Stimulated activated CD8-positive, alpha-beta memory T cell treated with anti-CD3 and anti-CD28 coated beads, Interleukin-4, amount 100 ng/mL, for 4 hours (primary cell): ENCODE data around the gene FIZ1.
"Not testable (repeated sequence)": the region's sequence is repeated elsewhere in the genome, so short reads cannot be mapped to it uniquely, and the experiment has no call there.

Experiments used
- DNase-seq, 2 donors: peaks; one replicate each; pipeline ENCODE4 v3.0.0-alpha.2; 2020; ENCODE audit warnings: low read depth in 2 of 2, low spot score in 1 of 2

Gene FIZ1

GRCh38 chr19:55578761-55579747 is 20.3 kb downstream of the FIZ1 start:
- DNase-seq, result no peak

DNA sequence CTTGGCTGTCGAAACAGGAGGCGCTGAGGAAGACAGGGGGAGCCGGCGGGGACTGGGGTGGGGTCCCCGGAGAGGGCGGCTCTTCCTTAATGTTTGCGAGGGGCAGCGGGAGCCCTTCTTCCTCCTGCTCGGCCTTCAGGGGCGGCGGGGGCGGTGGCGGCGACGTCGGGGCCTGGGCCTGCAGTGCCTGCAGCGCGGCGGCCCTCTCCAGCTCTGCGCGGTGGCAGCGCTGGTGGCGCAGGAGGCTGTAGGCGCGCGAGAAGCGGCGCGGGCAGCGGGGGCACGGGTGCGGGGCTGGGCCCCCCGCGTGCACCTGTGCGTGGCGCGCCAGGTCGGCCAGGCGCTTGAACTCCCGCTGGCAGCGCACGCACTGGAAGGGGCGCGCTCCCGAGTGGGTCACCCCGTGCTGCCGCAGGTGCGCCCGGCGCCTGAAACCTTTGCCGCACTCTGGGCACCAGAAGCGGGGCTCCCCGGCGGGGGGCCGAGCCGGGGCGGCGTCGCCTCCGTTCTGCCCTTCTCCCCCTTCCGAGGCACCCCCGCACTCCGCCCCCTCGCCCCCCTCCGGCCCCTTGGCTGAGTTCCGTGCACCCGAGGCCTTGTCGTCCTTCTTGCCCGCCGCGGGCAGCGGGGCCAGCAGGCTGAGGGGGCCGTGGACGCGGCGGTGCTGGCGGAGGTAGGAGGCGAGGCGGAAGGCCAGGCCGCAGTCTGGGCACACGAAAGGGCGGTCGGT is 21.1 kb downstream of the FIZ1 start:
- DNase-seq, result no peak

DNA sequence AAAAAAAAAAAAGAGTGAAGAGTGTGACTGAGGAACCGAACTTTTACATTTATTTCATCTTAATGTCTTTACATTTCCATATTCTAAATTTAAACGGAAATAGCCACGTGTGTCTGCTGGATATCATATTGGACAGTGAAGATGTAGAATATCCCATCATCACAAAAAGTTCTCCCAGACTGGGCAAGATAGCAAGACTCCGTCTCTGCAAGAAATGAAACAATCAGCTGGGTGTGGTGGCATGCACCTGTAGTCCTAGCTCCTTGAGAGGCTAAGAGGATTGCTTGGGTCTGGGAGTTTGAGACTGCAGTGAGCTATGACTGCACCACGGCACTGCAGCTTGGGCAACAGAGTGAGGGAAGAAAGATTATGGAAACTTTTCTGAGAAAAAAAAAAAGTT is 22.6 kb downstream of the FIZ1 start:
- DNase-seq, result no peak

DNA sequence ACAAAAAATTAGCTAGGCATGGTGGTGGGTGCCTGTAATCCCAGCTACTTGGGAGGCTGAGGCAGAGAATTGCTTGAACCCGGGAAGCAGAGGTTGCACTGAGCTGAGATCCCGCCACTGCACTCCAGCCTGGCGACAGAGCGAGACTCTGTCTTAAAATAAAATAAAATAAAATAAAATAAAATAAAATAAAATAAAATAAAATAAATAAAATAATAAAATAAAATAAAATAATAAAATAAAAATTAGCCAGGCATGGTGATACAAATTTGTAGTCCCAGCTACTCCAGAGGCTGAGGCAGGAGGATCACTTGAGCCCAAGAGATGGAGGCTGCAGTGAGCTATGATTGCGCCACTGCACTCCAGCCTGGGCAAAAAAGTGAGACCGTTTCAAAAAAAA is 25.4 kb downstream of the FIZ1 start:
- DNase-seq, result not testable (repeated sequence)

GRCh38 chr19:55569477-55569876 is 29.8 kb downstream of the FIZ1 start:
- DNase-seq, result not testable (repeated sequence)

- DNase-seq, result no peak
Observed at GRCh38 chr19:55567708-55568328, 31.5 kb downstream of the FIZ1 start.

GRCh38 chr19:55566823-55567222 is 32.5 kb downstream of the FIZ1 start:
- no peak for DNase-seq

- no peak for DNase-seq
Observed at GRCh38 chr19:55563261-55563690, 36.0 kb downstream of the FIZ1 start.

GRCh38 chr19:55559684-55560083 is 39.6 kb downstream of the FIZ1 start:
- DNase-seq, result no peak

GRCh38 chr19:55554741-55555152 is 44.6 kb downstream of the FIZ1 start:
- DNase-seq, result no peak

DNA sequence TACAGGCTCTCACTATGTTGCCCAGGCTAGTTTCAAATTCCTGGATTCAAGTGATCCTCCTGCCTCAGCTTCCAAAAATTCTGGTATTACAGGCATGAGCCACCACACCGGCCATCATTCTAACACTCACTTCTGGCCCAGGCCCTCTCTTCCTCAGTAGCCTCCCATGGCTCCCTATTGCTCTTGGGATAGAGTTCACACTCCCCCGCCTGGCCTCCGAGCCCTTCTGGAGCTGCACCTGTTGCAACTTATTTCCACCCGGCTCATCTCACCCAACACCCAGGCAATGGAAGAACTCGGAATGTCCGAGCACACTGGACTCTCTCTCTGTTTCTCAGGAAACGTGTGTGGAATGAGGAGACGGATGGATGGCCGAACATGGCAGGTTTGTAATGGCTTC is 45.0 kb downstream of the FIZ1 start:
- no peak for DNase-seq

GRCh38 chr19:55553217-55554182 is 45.8 kb downstream of the FIZ1 start:
- no peak for DNase-seq

- DNase-seq, result no peak
Observed at GRCh38 chr19:55552620-55553019, 46.7 kb downstream of the FIZ1 start.

- no peak for DNase-seq
Observed at GRCh38 chr19:55552206-55552605, 47.1 kb downstream of the FIZ1 start.

- no peak for DNase-seq
Observed at GRCh38 chr19:55550321-55550650, 49.0 kb downstream of the FIZ1 start.

DNA sequence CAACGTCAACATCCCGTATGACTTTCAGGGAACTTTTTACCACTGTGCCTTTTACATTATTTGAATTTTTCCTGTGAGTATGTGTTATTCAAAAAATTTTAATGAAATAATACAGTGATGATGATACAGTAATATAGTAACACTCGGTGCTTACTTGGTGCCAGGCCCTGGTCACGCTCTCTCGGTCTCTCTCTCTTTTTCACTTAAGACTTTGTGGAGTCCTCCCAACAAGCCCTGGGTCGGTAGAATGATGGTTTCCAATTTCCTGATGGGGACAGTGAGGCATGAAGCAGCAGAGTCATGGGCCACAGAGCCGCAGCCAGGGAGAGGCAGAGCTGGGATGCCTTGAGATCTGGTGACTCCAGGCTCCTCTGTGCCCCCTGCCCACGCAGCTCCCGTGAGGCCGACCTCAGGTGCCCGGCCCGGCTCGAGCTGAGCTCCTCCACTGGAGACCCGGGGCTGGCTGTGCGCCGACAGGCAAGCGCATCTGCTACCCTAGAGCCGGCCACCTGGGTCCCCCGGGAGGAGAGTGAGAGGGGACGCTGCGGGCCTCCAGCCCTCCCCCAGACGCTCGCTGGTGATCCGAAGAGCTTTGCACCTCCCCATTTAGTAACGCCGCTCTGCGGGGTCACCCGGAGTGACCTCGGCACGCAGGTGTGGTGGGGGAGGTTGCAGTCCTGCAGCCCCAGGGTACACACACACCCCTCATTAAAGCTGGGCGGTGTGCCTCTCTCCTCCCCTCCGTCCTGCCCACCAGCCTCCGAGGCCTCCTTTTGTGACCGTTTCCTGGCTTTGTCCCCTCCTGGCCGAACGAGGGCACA is 49.6 kb downstream of the FIZ1 start:
- no peak for DNase-seq

DNA sequence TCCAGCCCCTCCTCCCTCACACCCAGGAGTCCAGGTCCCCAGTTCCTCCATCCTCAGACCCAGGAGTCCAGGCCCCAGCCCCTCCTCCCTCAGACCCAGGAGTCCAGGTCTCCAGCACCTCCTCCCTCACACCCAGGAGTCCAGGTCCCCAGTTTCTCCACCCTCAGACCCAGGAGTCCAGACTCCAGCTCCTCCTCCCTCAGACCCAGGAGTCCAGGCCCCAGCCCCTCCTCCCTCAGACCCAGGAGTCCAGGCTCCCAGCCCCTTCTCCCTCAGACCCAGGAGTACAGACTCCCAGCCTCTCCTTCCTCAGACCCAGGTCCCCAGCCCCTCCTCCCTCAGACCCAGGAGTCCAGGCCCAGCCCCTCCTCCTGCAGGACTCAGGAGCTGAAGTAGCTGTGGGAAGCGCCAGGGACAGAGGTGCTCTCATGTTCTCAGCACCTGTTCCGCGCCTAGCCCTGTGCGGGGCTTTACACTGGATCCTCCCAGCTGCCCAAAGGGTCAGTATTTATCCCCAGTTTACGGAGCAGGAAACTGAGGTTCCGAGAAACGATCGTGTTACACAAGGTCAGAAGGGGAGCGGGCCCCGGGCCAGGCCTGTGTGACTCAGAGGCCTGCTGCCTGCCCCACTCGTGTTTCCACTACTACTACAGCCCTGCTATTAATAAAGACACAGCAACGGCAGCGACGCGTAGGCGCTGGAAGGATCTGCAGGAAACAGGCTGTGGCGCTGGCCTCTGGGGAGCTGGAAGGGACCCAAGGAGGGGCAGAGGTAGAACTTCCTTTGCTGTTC is 52.3 kb downstream of the FIZ1 start:
- DNase-seq, result no peak

GRCh38 chr19:55546011-55546410 is 53.3 kb downstream of the FIZ1 start:
- DNase-seq, result no peak

DNA sequence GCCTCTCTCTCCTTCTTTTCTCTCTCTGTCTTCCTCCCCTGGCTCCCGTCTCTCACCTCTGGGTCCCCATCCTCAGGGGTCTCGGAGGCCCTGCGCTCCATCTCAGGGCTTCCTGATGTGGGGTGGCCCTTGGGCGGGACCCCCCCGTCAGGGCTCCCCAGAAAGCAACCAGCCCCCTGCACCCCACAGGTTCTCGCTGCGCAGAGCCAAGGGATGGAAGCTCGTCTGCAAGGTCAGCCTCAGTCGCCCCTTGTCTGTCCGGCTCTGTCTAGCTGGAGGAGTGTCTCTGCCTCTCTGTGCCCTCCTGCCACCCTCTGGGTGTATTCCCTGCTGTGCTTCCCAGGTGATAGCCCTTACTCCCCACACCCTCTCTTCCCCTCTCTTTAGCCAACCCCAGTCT is 53.9 kb downstream of the FIZ1 start, which contains the start of gene SBK3:
TSS of gene SBK3 (minus strand) at position 101 of the 400 bp plus-strand sequence. CDS start at position 101, 0 bp downstream.
- DNase-seq, result no peak
